Ectodermal cell (in vitro differentiated cells): Measurements from ENCODE around the gene CMPK2.
"Not testable (repeated sequence)": the region's sequence is repeated elsewhere in the genome, so short reads cannot be mapped to it uniquely, and the experiment has no call there.

ENCODE experiments used
- H3K27ac ChIP-seq: 2 replicates; pipeline ENCODE4 v1.7.0; 2013; ENCODE audit warnings: mild to moderate bottlenecking, low read depth, low read length; ENCODE audit not compliant: insufficient read depth, poor library complexity, severe bottlenecking
- H3K27me3 ChIP-seq: 2 replicates; pipeline ENCODE4 v1.7.0; 2013; ENCODE audit warnings: mild to moderate bottlenecking, low read length; ENCODE audit not compliant: insufficient read depth, control insufficient read depth, poor library complexity, severe bottlenecking
- H3K36me3 ChIP-seq: one replicate; pipeline ENCODE4 v1.7.0; 2013; ENCODE audit warnings: low read length; ENCODE audit not compliant: control insufficient read depth, insufficient read depth
- H3K4me1 ChIP-seq: one replicate; pipeline ENCODE4 v1.7.0; 2013; ENCODE audit warnings: low read length; ENCODE audit not compliant: control insufficient read depth, insufficient read depth
- H3K4me3 ChIP-seq: 2 replicates; pipeline ENCODE4 v1.7.0; 2013; ENCODE audit warnings: low read depth, low read length, control low read depth; ENCODE audit not compliant: insufficient read depth
- H3K9me3 ChIP-seq: 2 replicates; pipeline ENCODE4 v1.7.0; 2013; ENCODE audit warnings: mild to moderate bottlenecking, low read length, moderate library complexity; ENCODE audit not compliant: control insufficient read depth
- WGBS, 2 experiments: methylation state at CpG; one replicate each; pipeline ENCODE4 v1.1.7; 2013; ENCODE audit warnings: missing lambda C conversion rate in 2 of 2; 5-methylcytosine and 5-hydroxymethylcytosine counted together

The CMPK2 gene

GRCh38 chr2:6902581-6902980, 36.9 kb upstream of the CMPK2 start:
- H3K27ac ChIP-seq, H3K9me3 ChIP-seq, H3K4me3 ChIP-seq, H3K27me3 ChIP-seq, H3K36me3 ChIP-seq, H3K4me1 ChIP-seq: not testable (repeated sequence)
- WGBS, 2 experiments = 83 to 93% methylated on average over 2 of the region's 2 CpGs

GRCh38 chr2:6896930-6897759, 31.4 kb upstream of the CMPK2 start:
- no peaks in the 10 kb centered on the region for H3K9me3 ChIP-seq
- WGBS, 2 experiments = 80 to 85% methylated on average over 5 of the region's 5 CpGs

GRCh38 chr2:6893876-6894482, 28.3 kb upstream of the CMPK2 start:
- no peak overlapping the region for H3K27ac ChIP-seq
- 92 to 95% methylated on average over 2 of the region's 2 CpGs for WGBS, 2 experiments
- no peaks in the 10 kb centered on the region for H3K4me1 ChIP-seq
- H3K36me3 ChIP-seq = no peaks in the 10 kb centered on the region
- H3K4me3 ChIP-seq = no peak overlapping the region
- no peaks in the 10 kb centered on the region for H3K9me3 ChIP-seq
- no peaks in the 10 kb centered on the region for H3K27me3 ChIP-seq

More at GRCh38 chr2:6896930-6897759, 31.4 kb upstream of the CMPK2 start:
- no peaks in the 10 kb centered on the region for H3K36me3 ChIP-seq
- no peak overlapping the region for H3K27ac ChIP-seq
- H3K4me1 ChIP-seq = no peaks in the 10 kb centered on the region
- no peak overlapping the region for H3K4me3 ChIP-seq
- no peaks in the 10 kb centered on the region for H3K27me3 ChIP-seq

- Histone ChIP-seq H3K4me3 (no peak overlapping the region), H3K9me3 (no peaks in the 10 kb centered on the region), H3K27ac (no peak overlapping the region), H3K36me3 (no peaks in the 10 kb centered on the region), H3K4me1 (no peaks in the 10 kb centered on the region), H3K27me3 (no peaks in the 10 kb centered on the region)
- WGBS, 2 experiments = 87 to 94% methylated on average over 4 of the region's 4 CpGs
These were observed 23.0 kb upstream of the CMPK2 start for GRCh38 chr2:6888724-6889123.

GRCh38 chr2:6887751-6888192, 22.1 kb upstream of the CMPK2 start:
- no peaks in the 10 kb centered on the region for H3K27me3 ChIP-seq
- no peak overlapping the region for H3K4me3 ChIP-seq
- H3K36me3 ChIP-seq = no peaks in the 10 kb centered on the region
- WGBS, 2 experiments = 82 to 91% methylated on average over 3 of the region's 3 CpGs
- no peaks in the 10 kb centered on the region for H3K9me3 ChIP-seq
- no peaks in the 10 kb centered on the region for H3K4me1 ChIP-seq
- H3K27ac ChIP-seq = no peak overlapping the region

- Histone ChIP-seq H3K4me1 (no peaks in the 10 kb centered on the region), H3K9me3 (no peaks in the 10 kb centered on the region), H3K27ac (no peak overlapping the region), H3K4me3 (no peak overlapping the region), H3K27me3 (no peaks in the 10 kb centered on the region), H3K36me3 (no peaks in the 10 kb centered on the region)
- 91 to 92% methylated on average over 3 of the region's 3 CpGs for WGBS, 2 experiments
These were observed 20.3 kb upstream of the CMPK2 start for GRCh38 chr2:6885968-6886367.

- no peaks in the 10 kb centered on the region for H3K4me1 ChIP-seq
These were observed 19.8 kb upstream of the CMPK2 start for GRCh38 chr2:6885551-6885950.

GRCh38 chr2:6883448-6884122, 17.9 kb upstream of the CMPK2 start:
- Histone ChIP-seq H3K4me3 (no peak overlapping the region), H3K4me1 (no peaks in the 10 kb centered on the region)
- 89 to 93% methylated on average over 7 of the region's 7 CpGs for WGBS, 2 experiments

More at GRCh38 chr2:6885551-6885950, 19.8 kb upstream of the CMPK2 start:
- H3K36me3 ChIP-seq = no peaks in the 10 kb centered on the region
- H3K4me3 ChIP-seq = no peak overlapping the region
- no peak overlapping the region for H3K27ac ChIP-seq
- 91 to 92% methylated on average over 2 of the region's 2 CpGs for WGBS, 2 experiments
- H3K27me3 ChIP-seq = no peaks in the 10 kb centered on the region
- no peaks in the 10 kb centered on the region for H3K9me3 ChIP-seq

GRCh38 chr2:6881516-6881915, 15.8 kb upstream of the CMPK2 start:
- Histone ChIP-seq H3K36me3 (no peaks in the 10 kb centered on the region), H3K27ac (no peak overlapping the region), H3K4me3 (no peak overlapping the region), H3K27me3 (no peaks in the 10 kb centered on the region), H3K4me1 (no peaks in the 10 kb centered on the region), H3K9me3 (peaks cover 2% of the 10 kb centered on the region)
- WGBS, 2 experiments = 92 to 93% methylated on average over 5 of the region's 5 CpGs

More at GRCh38 chr2:6883448-6884122, 17.9 kb upstream of the CMPK2 start:
- Histone ChIP-seq H3K27ac (no peak overlapping the region), H3K9me3 (peaks cover 2% of the 10 kb centered on the region), H3K36me3 (no peaks in the 10 kb centered on the region), H3K27me3 (no peaks in the 10 kb centered on the region)

GRCh38 chr2:6881046-6881445, 15.3 kb upstream of the CMPK2 start:
- Histone ChIP-seq H3K36me3 (no peaks in the 10 kb centered on the region), H3K4me3 (no peak overlapping the region), H3K4me1 (no peaks in the 10 kb centered on the region), H3K27ac (no peak overlapping the region), H3K9me3 (peaks cover 2% of the 10 kb centered on the region), H3K27me3 (no peaks in the 10 kb centered on the region)
- WGBS, 2 experiments = no CpG with 5 or more reads among the region's 1 CpG
